ENCODE data around the gene SDC4. TPM values are rescaled to one million over a fixed set of nuclear protein-coding genes. Genes with fewer than 3 reads are reported as not detected.

Gene SDC4
- total RNA-seq, 4 donors from 2014 or later = 60.7 to 140 (median 94.3) TPM

DNA sequence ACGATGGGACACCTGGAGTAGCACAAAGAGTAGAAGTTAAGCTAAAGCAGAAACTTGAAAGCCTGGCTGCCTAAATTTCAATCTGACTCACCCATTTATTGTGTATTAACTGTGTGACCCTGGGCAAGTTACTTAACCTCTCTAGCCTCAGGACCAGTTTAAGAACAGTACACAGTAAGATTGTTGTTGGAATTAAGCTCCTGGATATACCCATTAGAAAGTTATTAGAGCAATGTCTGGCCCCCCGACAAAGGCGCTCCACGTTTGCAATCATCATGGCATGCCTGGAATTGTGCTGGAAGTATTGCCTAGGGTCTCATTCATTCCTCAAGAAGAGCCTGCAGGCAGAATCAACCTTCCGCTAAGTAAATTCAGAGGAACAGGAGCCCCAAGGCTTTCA lies 1.4 kb downstream of the SDC4 start:
- in situ Hi-C loops (cut with MboI; ENCODE audit: low pct_ligation_motif_present in 1 of 4, low pct_unique_long_range_greater_than_20kb in 1 of 4, low sequenced_read_pairs in 3 of 4) = no loop called here
- H3K9me3 ChIP-seq = no peaks in the 10 kb centered on the region
- peak overlapping the region; percentile 58 to 73 (median 68) for H3K4me3 ChIP-seq
- 28% methylated on average over 5 of the region's 5 CpGs; no CpG with 5 or more reads in 1 of the 2 donors for WGBS, 2 donors (ENCODE audit: low coverage in 1 of 2)
- no peak for DNase-seq
- intact Hi-C loops (cut with DNase I; ENCODE audit: low total_unique reads) = loop anchor here (5.0 kb wide), 1 partner anchor 100 kb away; no protein-coding TSS in a partner anchor
- H3K27me3 ChIP-seq = no peaks in the 10 kb centered on the region
- peak overlapping the region; percentile 92 to 96 (median 94) for H3K27ac ChIP-seq
- H3K36me3 ChIP-seq = no peaks in the 10 kb centered on the region
- no peak for TF ChIP-seq EP300 (IDR thresholded peaks at IDR 0.05; ENCODE audit: low read depth)
- TF ChIP-seq, protein P1, sequence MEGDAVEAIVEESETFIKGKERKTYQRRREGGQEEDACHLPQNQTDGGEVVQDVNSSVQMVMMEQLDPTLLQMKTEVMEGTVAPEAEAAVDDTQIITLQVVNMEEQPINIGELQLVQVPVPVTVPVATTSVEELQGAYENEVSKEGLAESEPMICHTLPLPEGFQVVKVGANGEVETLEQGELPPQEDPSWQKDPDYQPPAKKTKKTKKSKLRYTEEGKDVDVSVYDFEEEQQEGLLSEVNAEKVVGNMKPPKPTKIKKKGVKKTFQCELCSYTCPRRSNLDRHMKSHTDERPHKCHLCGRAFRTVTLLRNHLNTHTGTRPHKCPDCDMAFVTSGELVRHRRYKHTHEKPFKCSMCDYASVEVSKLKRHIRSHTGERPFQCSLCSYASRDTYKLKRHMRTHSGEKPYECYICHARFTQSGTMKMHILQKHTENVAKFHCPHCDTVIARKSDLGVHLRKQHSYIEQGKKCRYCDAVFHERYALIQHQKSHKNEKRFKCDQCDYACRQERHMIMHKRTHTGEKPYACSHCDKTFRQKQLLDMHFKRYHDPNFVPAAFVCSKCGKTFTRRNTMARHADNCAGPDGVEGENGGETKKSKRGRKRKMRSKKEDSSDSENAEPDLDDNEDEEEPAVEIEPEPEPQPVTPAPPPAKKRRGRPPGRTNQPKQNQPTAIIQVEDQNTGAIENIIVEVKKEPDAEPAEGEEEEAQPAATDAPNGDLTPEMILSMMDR (IDR thresholded peaks at IDR 0.05) = no peak
- TF ChIP-seq POLR2A (IDR thresholded peaks at IDR 0.05) = no peak
- no peak for TF ChIP-seq POLR2AphosphoS5 (IDR thresholded peaks at IDR 0.05)
- H3K4me1 ChIP-seq = peaks cover 16 to 61% (median 54%) of the 10 kb centered on the region in 4 donors

DNA sequence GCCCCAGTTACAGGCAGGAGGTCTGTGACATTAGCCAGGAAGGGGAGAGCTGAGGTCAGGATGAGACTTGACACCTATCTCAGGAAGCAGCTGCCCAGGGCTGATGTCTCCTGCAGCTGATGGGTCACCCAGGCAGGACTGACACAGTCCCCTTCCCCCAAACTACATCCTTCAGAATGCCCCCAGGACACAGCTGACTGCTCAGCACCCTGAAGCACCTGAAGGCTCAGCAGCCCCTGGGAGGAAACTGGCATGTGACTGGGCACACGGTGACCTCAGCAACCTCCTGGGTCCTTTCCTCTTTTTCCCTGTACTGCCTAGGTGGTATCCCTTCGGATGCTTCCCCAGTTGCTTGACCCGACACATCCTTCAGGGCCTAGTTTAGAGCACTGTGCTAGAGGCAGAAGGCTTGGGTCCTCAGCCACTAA lies 1.9 kb downstream of the SDC4 start:
- intact Hi-C loops (cut with DNase I; ENCODE audit: low total_unique reads) = loop anchor here (5.0 kb wide), 1 partner anchor 101 kb away; no protein-coding TSS in a partner anchor
- no peaks in the 10 kb centered on the region for H3K27me3 ChIP-seq
- no peaks in the 10 kb centered on the region for H3K36me3 ChIP-seq
- TF ChIP-seq EP300 (IDR thresholded peaks at IDR 0.05; ENCODE audit: low read depth) = no peak
- TF ChIP-seq, protein P1 (IDR thresholded peaks at IDR 0.05) = no peak
- DNase-seq = no peak
- WGBS, 2 donors (ENCODE audit: low coverage in 1 of 2) = 34% methylated on average over 3 of the region's 3 CpGs; no CpG with 5 or more reads in 1 of the 2 donors
- in situ Hi-C loops (cut with MboI; ENCODE audit: low pct_ligation_motif_present in 1 of 4, low pct_unique_long_range_greater_than_20kb in 1 of 4, low sequenced_read_pairs in 3 of 4) = no loop called here
- H3K9me3 ChIP-seq = no peaks in the 10 kb centered on the region
- H3K4me3 ChIP-seq = peak overlapping the region; percentile 19 to 73 (median 62)
- H3K27ac ChIP-seq = peak overlapping the region; percentile 92 to 96 (median 94)
- H3K4me1 ChIP-seq = peaks cover 22 to 67% (median 60%) of the 10 kb centered on the region in 4 donors

DNA sequence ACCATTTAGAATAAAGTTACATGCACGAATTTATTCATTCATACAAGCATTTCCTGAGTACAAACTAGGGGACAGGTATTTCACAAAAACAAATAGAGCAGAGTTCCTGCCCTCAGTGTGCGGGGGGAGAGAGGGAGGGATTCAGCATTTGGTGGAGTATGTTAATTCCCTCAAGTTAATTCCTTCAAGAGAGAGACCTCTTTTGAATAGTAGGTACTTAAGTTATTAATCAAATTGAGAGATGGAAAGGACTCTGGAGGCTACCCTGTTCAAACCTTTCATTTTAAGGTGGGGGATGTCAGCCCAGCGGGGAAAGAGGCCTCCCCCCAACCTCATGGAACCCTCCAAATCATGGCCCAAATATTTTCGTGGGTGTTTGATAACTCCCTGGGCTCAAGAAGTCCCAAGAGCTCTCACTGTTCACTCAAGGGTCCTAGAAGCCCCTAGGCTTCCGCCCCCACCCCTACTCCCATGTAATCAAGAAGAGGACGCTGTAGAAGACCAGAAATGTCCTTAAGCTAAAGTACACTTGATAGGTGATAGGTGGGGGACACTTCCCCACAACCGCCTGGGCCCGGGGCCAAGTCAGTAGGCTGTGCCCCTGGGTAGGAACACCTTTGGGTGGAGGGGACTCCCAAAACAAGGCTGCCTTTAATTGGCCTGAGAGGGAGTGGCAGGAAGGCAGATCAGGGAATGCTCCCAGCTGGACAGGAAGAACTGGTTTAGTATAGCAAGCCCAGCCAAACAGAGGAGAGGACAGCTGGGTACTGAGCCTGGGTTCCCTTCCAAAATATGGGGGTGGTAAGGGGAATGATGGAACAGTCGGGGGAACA lies 2.9 kb downstream of the SDC4 start:
- H3K36me3 ChIP-seq = no peaks in the 10 kb centered on the region
- TF ChIP-seq POLR2AphosphoS5 (IDR thresholded peaks at IDR 0.05) = peak; percentile 71 to 87 (median 81)
- no peak for TF ChIP-seq EP300 (IDR thresholded peaks at IDR 0.05; ENCODE audit: low read depth)
- peak; percentile 67 for TF ChIP-seq POLR2A (IDR thresholded peaks at IDR 0.05)
- TF ChIP-seq, protein P1 (IDR thresholded peaks at IDR 0.05) = no peak
- no peaks in the 10 kb centered on the region for H3K27me3 ChIP-seq
- intact Hi-C loops (cut with DNase I; ENCODE audit: low total_unique reads) (loop anchor here (5.0 kb wide), 1 partner anchor 102 kb away; no protein-coding TSS in a partner anchor), in situ Hi-C loops (cut with MboI; ENCODE audit: low pct_ligation_motif_present in 1 of 4, low pct_unique_long_range_greater_than_20kb in 1 of 4, low sequenced_read_pairs in 3 of 4) (no loop called here)
- 40 to 61% methylated on average over 2 to 9 of the region's 9 CpGs for WGBS, 2 donors (ENCODE audit: low coverage in 1 of 2)
- peak overlapping the region; percentile 92 to 96 (median 94) for H3K27ac ChIP-seq
- H3K9me3 ChIP-seq = no peaks in the 10 kb centered on the region
- peaks cover 32 to 77% (median 69%) of the 10 kb centered on the region in 4 donors for H3K4me1 ChIP-seq
- peak overlapping the region in 3 of 4 donors; percentile 58 to 73 (median 67) for H3K4me3 ChIP-seq
- DNase-seq = peak; percentile 78

DNA sequence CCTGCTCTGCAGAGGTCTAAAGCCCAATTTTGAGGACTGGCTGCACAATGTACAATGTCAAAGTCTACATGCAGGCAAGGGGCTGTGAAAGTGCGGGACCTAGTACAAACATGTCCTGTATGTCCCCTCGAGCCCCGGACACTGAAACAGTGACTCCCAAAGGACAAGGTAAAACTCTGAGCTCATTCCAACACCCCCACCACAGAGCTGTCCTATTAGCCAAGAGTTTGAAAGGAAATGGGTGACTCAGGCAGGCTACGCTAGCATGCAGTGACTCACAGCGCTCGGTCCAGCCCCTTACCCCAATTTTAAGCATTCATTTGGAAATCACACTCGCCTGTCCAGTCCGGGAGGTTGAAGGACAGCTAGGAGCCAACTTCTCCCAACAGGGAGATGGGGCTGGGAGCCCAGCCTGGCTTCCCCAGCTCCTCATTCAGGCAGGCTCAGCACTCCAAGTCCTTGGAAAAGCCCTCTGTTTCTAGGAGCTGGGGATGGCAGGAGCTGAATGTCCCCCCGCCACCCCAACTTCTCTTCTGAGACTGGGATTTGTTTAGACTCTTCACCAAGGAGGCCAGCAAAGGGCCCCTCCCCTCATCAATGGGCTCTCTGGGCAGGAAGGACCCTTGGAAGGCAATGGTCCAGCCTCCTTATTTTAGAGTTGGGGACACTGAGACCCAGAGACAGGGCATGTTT lies 3.9 kb downstream of the SDC4 start:
- H3K27ac ChIP-seq = peak overlapping the region; percentile 92 to 96 (median 94)
- H3K9me3 ChIP-seq = no peaks in the 10 kb centered on the region
- peak; percentile 64 for DNase-seq
- peak overlapping the region; percentile 3 to 73 (median 34) for H3K4me3 ChIP-seq
- in situ Hi-C loops (cut with MboI; ENCODE audit: low pct_ligation_motif_present in 1 of 4, low pct_unique_long_range_greater_than_20kb in 1 of 4, low sequenced_read_pairs in 3 of 4) = no loop called here
- TF ChIP-seq, protein P1 (IDR thresholded peaks at IDR 0.05) = no peak
- TF ChIP-seq EP300 (IDR thresholded peaks at IDR 0.05; ENCODE audit: low read depth) (no peak), POLR2AphosphoS5 (IDR thresholded peaks at IDR 0.05) (peak; percentile 60 to 79 (median 72)), POLR2A (IDR thresholded peaks at IDR 0.05) (peak; percentile 43)
- H3K27me3 ChIP-seq = no peaks in the 10 kb centered on the region
- intact Hi-C loops (cut with DNase I; ENCODE audit: low total_unique reads) = no loop called here
- peaks cover 42 to 87% (median 79%) of the 10 kb centered on the region in 4 donors for H3K4me1 ChIP-seq
- H3K36me3 ChIP-seq = no peaks in the 10 kb centered on the region
- WGBS, 2 donors (ENCODE audit: low coverage in 1 of 2) = 25% methylated on average over 9 of the region's 9 CpGs; no CpG with 5 or more reads in 1 of the 2 donors
